ENCODE measurements around the gene KCNS1.

- TF ChIP-seq CTCF (conservative IDR thresholded peaks at IDR 0.05 in 1 of 2, IDR thresholded peaks at IDR 0.05 in 1 of 2; ENCODE audit: low read depth in 1 of 2, low read length in 2 of 2) = no peak
- no peak for TF ChIP-seq EZH2 (IDR thresholded peaks at IDR 0.05; ENCODE audit: low read length, missing control alignments)
Observed at GRCh38 chr20:45055056-45055455, 45.9 kb downstream of the KCNS1 start.

Measured in fibroblast of lung (primary cell).